Naive B cell (primary cell): ENCODE data around the gene BMPR2. TPM values are rescaled to one million over a fixed set of nuclear protein-coding genes. Genes with fewer than 3 reads are reported as not detected.
A peak's percentile ranks its signal among the peaks of the same experiment; 100 is the strongest.
"Not testable (repeated sequence)": the region's sequence is repeated elsewhere in the genome, so short reads cannot be mapped to it uniquely, and the experiment has no call there.

ENCODE experiments used
- ATAC-seq, 2 donors: fragments of 150-1000 bp; cut with Tn5 transposase; 2 replicates each; pipeline ENCODE4 v1.10.0; 2021; ENCODE audit warnings: low read depth in 2 of 2, mild to moderate bottlenecking in 2 of 2, moderate library complexity in 2 of 2
- DNase-seq: peaks from one replicate; pipeline ENCODE4 v3.0.0; 2022
- H3K27ac Mint-ChIP-seq, 6 donors: one replicate each; pipeline ENCODE4 v1.8.0; 2020 to 2022; ENCODE audit warnings: mild to moderate bottlenecking in 6 of 6, mixed read lengths in 6 of 6, moderate library complexity in 5 of 6, inconsistent platforms in 2 of 6
- H3K27me3 Mint-ChIP-seq, 3 donors: one replicate each; pipeline ENCODE4 v1.8.0; 2021 to 2022; ENCODE audit warnings: mixed read lengths in 3 of 3, mild to moderate bottlenecking in 1 of 3
- H3K36me3 Mint-ChIP-seq, 2 donors: one replicate each; pipeline ENCODE4 v1.8.0; 2020 to 2022; ENCODE audit warnings: mixed read lengths in 2 of 2, inconsistent platforms in 1 of 2, mild to moderate bottlenecking in 1 of 2
- H3K4me1 Mint-ChIP-seq, 3 donors: one replicate each; pipeline ENCODE4 v1.8.0; 2020 to 2022; ENCODE audit warnings: mixed read lengths in 3 of 3, inconsistent platforms in 1 of 3, mild to moderate bottlenecking in 1 of 3, moderate library complexity in 1 of 3
- H3K4me3 Mint-ChIP-seq, 8 donors: one replicate each; pipeline ENCODE4 v1.8.0; 2020 to 2022; ENCODE audit warnings: mild to moderate bottlenecking in 8 of 8, mixed read lengths in 8 of 8, moderate library complexity in 8 of 8, inconsistent platforms in 2 of 8
- H3K9me3 Mint-ChIP-seq, 7 donors: one replicate each; pipeline ENCODE4 v1.8.0; 2020 to 2022; ENCODE audit warnings: mixed read lengths in 7 of 7, mild to moderate bottlenecking in 5 of 7, inconsistent platforms in 2 of 7, moderate library complexity in 1 of 7
- polyA plus RNA-seq, 6 donors: library from polyadenylated mRNA; unstranded; fragments of 300-500 nt; fragmentation: Illumina TruSeq; gene quantifications; one replicate each; pipeline ENCODE4 v1.2.3, GENCODE V29; 2021; ENCODE audit warnings: low read depth in 6 of 6

Gene BMPR2
- polyA plus RNA-seq, 6 donors from 2014 or later = 1.8 to 5.7 (median 3.1) TPM

GRCh38 chr2:202535290-202535689 is 159.2 kb downstream of the BMPR2 start:
- H3K9me3 Mint-ChIP-seq, DNase-seq, H3K4me1 Mint-ChIP-seq, H3K27me3 Mint-ChIP-seq, ATAC-seq, H3K27ac Mint-ChIP-seq, H3K4me3 Mint-ChIP-seq: not testable (repeated sequence)
- H3K36me3 Mint-ChIP-seq = peaks cover 0 to 14% of the 10 kb centered on the region in 2 donors

- no peak for DNase-seq
- Mint-ChIP-seq H3K36me3 (peaks cover 0 to 9% of the 10 kb centered on the region in 2 donors), H3K4me3 (no peak overlapping the region), H3K27me3 (no peaks in the 10 kb centered on the region), H3K27ac (no peak overlapping the region), H3K9me3 (no peaks in the 10 kb centered on the region), H3K4me1 (no peaks in the 10 kb centered on the region)
- ATAC-seq = no peak
These were observed 165.0 kb downstream of the BMPR2 start for GRCh38 chr2:202541137-202541536.

- no peak for DNase-seq
- Mint-ChIP-seq H3K4me1 (no peaks in the 10 kb centered on the region), H3K9me3 (no peaks in the 10 kb centered on the region), H3K4me3 (no peak overlapping the region), H3K36me3 (peaks cover 0 to 9% of the 10 kb centered on the region in 2 donors), H3K27ac (no peak overlapping the region), H3K27me3 (no peaks in the 10 kb centered on the region)
- no peak for ATAC-seq
These were observed 166.0 kb downstream of the BMPR2 start for GRCh38 chr2:202542142-202542541.

GRCh38 chr2:202545523-202545922 is 169.4 kb downstream of the BMPR2 start:
- peaks cover 0 to 9% of the 10 kb centered on the region in 2 donors for H3K36me3 Mint-ChIP-seq
- H3K27ac Mint-ChIP-seq = no peak overlapping the region
- DNase-seq (no peak), ATAC-seq (no peak)
- H3K27me3 Mint-ChIP-seq = no peaks in the 10 kb centered on the region
- no peaks in the 10 kb centered on the region for H3K9me3 Mint-ChIP-seq
- no peaks in the 10 kb centered on the region for H3K4me1 Mint-ChIP-seq
- no peak overlapping the region for H3K4me3 Mint-ChIP-seq

GRCh38 chr2:202545931-202546330 is 169.8 kb downstream of the BMPR2 start:
- Mint-ChIP-seq H3K27ac (no peak overlapping the region), H3K36me3 (peaks cover 0 to 9% of the 10 kb centered on the region in 2 donors), H3K4me3 (no peak overlapping the region), H3K9me3 (no peaks in the 10 kb centered on the region), H3K4me1 (no peaks in the 10 kb centered on the region), H3K27me3 (no peaks in the 10 kb centered on the region)
- ATAC-seq = no peak
- no peak for DNase-seq

GRCh38 chr2:202546499-202547141 is 170.5 kb downstream of the BMPR2 start:
- H3K4me3 Mint-ChIP-seq = not testable (repeated sequence)

GRCh38 chr2:202548240-202548639 is 172.1 kb downstream of the BMPR2 start:
- no peaks in the 10 kb centered on the region for H3K27me3 Mint-ChIP-seq
- H3K9me3 Mint-ChIP-seq = no peaks in the 10 kb centered on the region
- H3K36me3 Mint-ChIP-seq = peaks cover 0 to 9% of the 10 kb centered on the region in 2 donors
- no peak overlapping the region for H3K4me3 Mint-ChIP-seq
- no peak for ATAC-seq
- no peak for DNase-seq
- H3K4me1 Mint-ChIP-seq = no peaks in the 10 kb centered on the region
- H3K27ac Mint-ChIP-seq = no peak overlapping the region

More at GRCh38 chr2:202546499-202547141, 170.5 kb downstream of the BMPR2 start:
- not testable (repeated sequence) for ATAC-seq, H3K27me3 Mint-ChIP-seq, H3K9me3 Mint-ChIP-seq, DNase-seq, H3K36me3 Mint-ChIP-seq, H3K27ac Mint-ChIP-seq, H3K4me1 Mint-ChIP-seq

- peaks cover 20 to 24% of the 10 kb centered on the region in 2 donors for H3K36me3 Mint-ChIP-seq
These were observed 174.9 kb downstream of the BMPR2 start for GRCh38 chr2:202551000-202551399.

GRCh38 chr2:202555356-202555755 is 179.2 kb downstream of the BMPR2 start:
- ATAC-seq (no peak), DNase-seq (no peak)
- Mint-ChIP-seq H3K9me3 (no peaks in the 10 kb centered on the region), H3K4me1 (no peaks in the 10 kb centered on the region), H3K27me3 (no peaks in the 10 kb centered on the region), H3K4me3 (no peak overlapping the region), H3K36me3 (peaks cover 24% of the 10 kb centered on the region in 2 donors), H3K27ac (peak overlapping the region in 1 of 6 donors; percentile 21)

More at GRCh38 chr2:202551000-202551399, 174.9 kb downstream of the BMPR2 start:
- not testable (repeated sequence) for H3K27ac Mint-ChIP-seq, H3K4me1 Mint-ChIP-seq, DNase-seq, H3K27me3 Mint-ChIP-seq, H3K9me3 Mint-ChIP-seq, H3K4me3 Mint-ChIP-seq, ATAC-seq

GRCh38 chr2:202560200-202560599 is 184.1 kb downstream of the BMPR2 start:
- DNase-seq (no peak), ATAC-seq (no peak)
- H3K4me3 Mint-ChIP-seq = no peak overlapping the region
- H3K36me3 Mint-ChIP-seq = peaks cover 12% of the 10 kb centered on the region in 2 donors
- no peaks in the 10 kb centered on the region for H3K27me3 Mint-ChIP-seq
- no peak overlapping the region for H3K27ac Mint-ChIP-seq
- H3K9me3 Mint-ChIP-seq = no peaks in the 10 kb centered on the region
- no peaks in the 10 kb centered on the region for H3K4me1 Mint-ChIP-seq

GRCh38 chr2:202564226-202564625 is 188.1 kb downstream of the BMPR2 start:
- DNase-seq = no peak
- no peaks in the 10 kb centered on the region for H3K36me3 Mint-ChIP-seq
- H3K27me3 Mint-ChIP-seq = no peaks in the 10 kb centered on the region
- no peaks in the 10 kb centered on the region for H3K4me1 Mint-ChIP-seq
- H3K9me3 Mint-ChIP-seq = no peaks in the 10 kb centered on the region
- no peak overlapping the region for H3K4me3 Mint-ChIP-seq
- no peak for ATAC-seq
- no peak overlapping the region for H3K27ac Mint-ChIP-seq

- H3K9me3 Mint-ChIP-seq = no peaks in the 10 kb centered on the region
- H3K36me3 Mint-ChIP-seq = no peaks in the 10 kb centered on the region
- DNase-seq (no peak), ATAC-seq (no peak)
- no peaks in the 10 kb centered on the region for H3K4me1 Mint-ChIP-seq
- no peaks in the 10 kb centered on the region for H3K27me3 Mint-ChIP-seq
- no peak overlapping the region for H3K27ac Mint-ChIP-seq
- no peak overlapping the region for H3K4me3 Mint-ChIP-seq
These were observed 190.2 kb downstream of the BMPR2 start for GRCh38 chr2:202566286-202566685.

GRCh38 chr2:202574541-202574940 is 198.4 kb downstream of the BMPR2 start:
- Mint-ChIP-seq H3K36me3 (no peaks in the 10 kb centered on the region), H3K27ac (no peak overlapping the region), H3K4me3 (no peak overlapping the region), H3K27me3 (no peaks in the 10 kb centered on the region), H3K4me1 (no peaks in the 10 kb centered on the region), H3K9me3 (peaks cover 0 to 2% (median 0%) of the 10 kb centered on the region in 7 donors)
- DNase-seq (no peak), ATAC-seq (no peak)

GRCh38 chr2:202575194-202575593 is 199.1 kb downstream of the BMPR2 start:
- not testable (repeated sequence) for DNase-seq, H3K36me3 Mint-ChIP-seq, H3K4me1 Mint-ChIP-seq, H3K9me3 Mint-ChIP-seq, H3K27me3 Mint-ChIP-seq, H3K4me3 Mint-ChIP-seq, ATAC-seq, H3K27ac Mint-ChIP-seq
